Progenitor cell of endocrine pancreas (in vitro differentiated cells): ENCODE measurements around the gene CDKN2B-AS1. TPM values are rescaled to one million over a fixed set of nuclear protein-coding genes. Genes with fewer than 3 reads are reported as not detected.

Source experiments
- DNase-seq: peaks from one replicate; pipeline ENCODE4 v3.0.0; 2021; ENCODE audit warnings: low spot score; ENCODE audit not compliant: unreplicated experiment
- H3K27ac Mint-ChIP-seq: 2 replicates; pipeline ENCODE4 v1.8.0; 2021; ENCODE audit warnings: mild to moderate bottlenecking, moderate library complexity, mixed read lengths
- H3K27me3 Mint-ChIP-seq: 2 replicates; pipeline ENCODE4 v1.8.0; 2021; ENCODE audit warnings: mixed read lengths
- H3K36me3 Mint-ChIP-seq: 2 replicates; pipeline ENCODE4 v1.8.0; 2022; ENCODE audit warnings: mixed read lengths; ENCODE audit not compliant: insufficient read depth
- H3K4me1 Mint-ChIP-seq: 2 replicates; pipeline ENCODE4 v1.8.0; 2021; ENCODE audit warnings: low read depth, mixed read lengths
- H3K4me3 Mint-ChIP-seq: 2 replicates; pipeline ENCODE4 v1.8.0; 2021; ENCODE audit warnings: low read depth, mild to moderate bottlenecking, moderate library complexity, mixed read lengths
- H3K9me3 Mint-ChIP-seq: 2 replicates; pipeline ENCODE4 v1.8.0; 2021; ENCODE audit warnings: low read depth, mixed read lengths
- total RNA-seq: library from RNA; stranded (reverse); gene quantifications from 2 replicates; pipeline ENCODE4 v1.2.1, GENCODE V29; 2021
- TF ChIP-seq, protein P1 (sequence below): fragments of 200-600 bp; sonication (generic); IDR thresholded peaks from one replicate; pipeline ENCODE4 v1.5.0; 2021; ENCODE audit warnings: antibody characterized with exemption, mild to moderate bottlenecking; ENCODE audit not compliant: unreplicated experiment

CDKN2B-AS1 gene
- total RNA-seq, 1 donor from 2014 or later, result not detected

GRCh38 chr9:22111954-22112247 lies 117.3 kb downstream of the CDKN2B-AS1 start:
- no peaks in the 10 kb centered on the region for H3K36me3 Mint-ChIP-seq
- no peak overlapping the region for H3K4me3 Mint-ChIP-seq
- H3K9me3 Mint-ChIP-seq, result peaks cover 9% of the 10 kb centered on the region
- TF ChIP-seq, protein P1, sequence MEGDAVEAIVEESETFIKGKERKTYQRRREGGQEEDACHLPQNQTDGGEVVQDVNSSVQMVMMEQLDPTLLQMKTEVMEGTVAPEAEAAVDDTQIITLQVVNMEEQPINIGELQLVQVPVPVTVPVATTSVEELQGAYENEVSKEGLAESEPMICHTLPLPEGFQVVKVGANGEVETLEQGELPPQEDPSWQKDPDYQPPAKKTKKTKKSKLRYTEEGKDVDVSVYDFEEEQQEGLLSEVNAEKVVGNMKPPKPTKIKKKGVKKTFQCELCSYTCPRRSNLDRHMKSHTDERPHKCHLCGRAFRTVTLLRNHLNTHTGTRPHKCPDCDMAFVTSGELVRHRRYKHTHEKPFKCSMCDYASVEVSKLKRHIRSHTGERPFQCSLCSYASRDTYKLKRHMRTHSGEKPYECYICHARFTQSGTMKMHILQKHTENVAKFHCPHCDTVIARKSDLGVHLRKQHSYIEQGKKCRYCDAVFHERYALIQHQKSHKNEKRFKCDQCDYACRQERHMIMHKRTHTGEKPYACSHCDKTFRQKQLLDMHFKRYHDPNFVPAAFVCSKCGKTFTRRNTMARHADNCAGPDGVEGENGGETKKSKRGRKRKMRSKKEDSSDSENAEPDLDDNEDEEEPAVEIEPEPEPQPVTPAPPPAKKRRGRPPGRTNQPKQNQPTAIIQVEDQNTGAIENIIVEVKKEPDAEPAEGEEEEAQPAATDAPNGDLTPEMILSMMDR, result no peak
- peaks cover 34% of the 10 kb centered on the region for H3K4me1 Mint-ChIP-seq
- peaks cover 3% of the 10 kb centered on the region for H3K27me3 Mint-ChIP-seq
- H3K27ac Mint-ChIP-seq, result no peak overlapping the region
- DNase-seq, result no peak

- Mint-ChIP-seq H3K4me3 (no peak overlapping the region), H3K36me3 (no peaks in the 10 kb centered on the region), H3K4me1 (peaks cover 36% of the 10 kb centered on the region), H3K27me3 (peaks cover 3% of the 10 kb centered on the region), H3K27ac (no peak overlapping the region), H3K9me3 (peaks cover 6% of the 10 kb centered on the region)
- TF ChIP-seq, protein P1, result no peak
- no peak for DNase-seq
These were observed 118.6 kb downstream of the CDKN2B-AS1 start for GRCh38 chr9:22112870-22113821.

DNA sequence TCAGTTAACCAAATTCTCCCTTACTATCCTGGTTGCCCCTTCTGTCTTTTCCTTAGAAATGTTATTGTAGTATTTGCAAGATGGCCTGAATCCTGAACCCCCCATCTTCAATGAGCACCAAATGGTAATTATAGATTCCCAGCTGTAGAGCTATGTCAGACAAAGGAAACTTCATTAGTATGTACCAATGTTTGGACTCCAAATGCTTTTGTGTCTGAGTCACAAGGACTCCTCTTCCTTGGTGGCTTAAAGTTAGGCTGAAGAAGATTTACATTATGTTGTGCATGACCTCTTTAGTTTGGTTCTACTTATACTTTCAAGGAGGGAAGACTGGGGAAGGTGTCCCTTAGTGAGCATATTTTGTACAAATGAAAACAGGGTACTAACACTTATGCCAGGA lies 120.4 kb downstream of the CDKN2B-AS1 start:
- no peak overlapping the region for H3K27ac Mint-ChIP-seq
- TF ChIP-seq, protein P1, result no peak
- peaks cover 24% of the 10 kb centered on the region for H3K4me1 Mint-ChIP-seq
- peaks cover 3% of the 10 kb centered on the region for H3K9me3 Mint-ChIP-seq
- DNase-seq, result no peak
- H3K27me3 Mint-ChIP-seq, result peaks cover 3% of the 10 kb centered on the region
- no peaks in the 10 kb centered on the region for H3K36me3 Mint-ChIP-seq
- H3K4me3 Mint-ChIP-seq, result no peak overlapping the region

DNA sequence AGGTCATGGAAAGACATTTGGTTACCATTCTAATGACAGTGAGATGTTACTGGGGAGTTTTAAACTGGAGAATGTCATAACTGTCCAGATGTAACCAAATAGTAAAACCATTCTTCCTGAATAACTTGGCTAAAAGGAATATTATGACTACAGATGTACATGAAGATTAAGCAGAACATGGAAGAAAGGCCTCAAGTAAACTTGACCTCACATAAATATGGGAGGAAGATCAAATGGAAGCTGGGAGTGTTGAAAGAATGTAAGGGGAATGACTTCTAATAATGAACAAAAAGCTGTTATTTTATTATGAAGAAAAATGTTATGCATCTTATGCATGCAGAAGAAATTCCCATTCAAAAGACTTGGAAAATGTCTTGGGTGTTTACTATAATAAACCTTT lies 122.2 kb downstream of the CDKN2B-AS1 start:
- H3K4me3 Mint-ChIP-seq, result no peak overlapping the region
- no peaks in the 10 kb centered on the region for H3K36me3 Mint-ChIP-seq
- peaks cover 3% of the 10 kb centered on the region for H3K27me3 Mint-ChIP-seq
- no peak for DNase-seq
- H3K4me1 Mint-ChIP-seq, result peaks cover 24% of the 10 kb centered on the region
- H3K27ac Mint-ChIP-seq, result no peak overlapping the region
- TF ChIP-seq, protein P1, result no peak
- peaks cover 4% of the 10 kb centered on the region for H3K9me3 Mint-ChIP-seq

DNA sequence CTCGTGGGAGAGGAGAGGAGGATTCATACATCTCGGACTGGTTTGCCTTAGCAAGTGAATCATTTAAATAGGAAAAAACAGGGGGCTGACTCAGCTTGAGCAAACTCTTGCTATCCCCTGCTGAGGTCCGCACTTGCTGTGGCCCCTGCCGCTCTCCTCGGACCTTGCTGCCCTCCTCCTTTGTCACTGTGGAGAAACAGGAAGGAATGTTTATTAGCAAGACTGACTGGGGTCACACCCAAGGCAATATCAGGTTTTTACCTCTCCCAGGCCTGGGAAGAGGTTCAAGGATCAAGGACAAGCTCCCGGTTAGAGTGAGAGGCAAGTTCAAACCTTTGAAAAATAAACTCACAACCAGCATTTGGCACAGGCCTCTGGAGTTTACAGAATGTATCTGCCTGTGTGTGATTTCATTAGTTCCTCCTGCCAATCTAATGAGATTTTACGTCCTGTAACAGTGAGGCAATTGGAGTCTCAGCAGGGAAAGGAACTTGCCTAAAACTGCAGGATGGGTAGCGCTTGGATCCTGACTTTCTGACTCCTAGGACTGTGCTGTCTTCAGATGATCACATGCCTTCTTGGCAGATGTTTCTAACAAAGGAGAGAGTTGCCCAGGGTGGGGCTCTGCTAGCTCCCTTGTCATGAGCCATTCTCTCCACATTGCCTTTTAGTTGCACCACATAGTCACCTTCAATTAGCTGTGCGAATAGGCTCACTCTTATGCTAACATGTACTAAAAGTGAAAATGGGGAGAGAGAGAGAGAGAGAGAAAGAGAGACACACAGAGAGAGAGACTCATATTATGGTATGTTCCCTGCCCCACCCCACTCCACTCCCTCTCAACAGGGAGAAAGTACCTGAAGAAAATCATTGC lies 123.2 kb downstream of the CDKN2B-AS1 start:
- Mint-ChIP-seq H3K9me3 (peaks cover 12% of the 10 kb centered on the region), H3K4me1 (peaks cover 21% of the 10 kb centered on the region), H3K36me3 (no peaks in the 10 kb centered on the region), H3K4me3 (no peak overlapping the region), H3K27ac (peak overlapping the region; percentile 61), H3K27me3 (peaks cover 3% of the 10 kb centered on the region)
- TF ChIP-seq, protein P1, result no peak
- DNase-seq, result no peak
